GM10248 (cell line): ENCODE measurements around the gene ENKUR.
"Not testable (repeated sequence)": the region's sequence is repeated elsewhere in the genome, so short reads cannot be mapped to it uniquely, and the experiment has no call there.

Experiments
- CTCF ChIA-PET: fragments of 300-600 bp; sonication (Branson Sonifier 250); formaldehyde crosslinking; extraction: SDS; loops from one replicate; lab custom pipeline; 2021; ENCODE audit warnings: antibody characterized with exemption; lab: Yijun Ruan, JAX
- POLR2A ChIA-PET: fragments of 350-650 bp; sonication (Branson Sonifier 250); formaldehyde crosslinking; extraction: SDS; loops from one replicate; lab custom pipeline; 2020; ENCODE audit warnings: antibody characterized with exemption; lab: Yijun Ruan, JAX
- DNase-seq: peaks from one replicate; pipeline ENCODE4 v3.0.0; 2012; ENCODE audit errors: extremely low spot score
- CTCF ChIP-seq: IDR thresholded peaks from 2 replicates; pipeline ENCODE4 v1.5.1; 2012; ENCODE audit warnings: mild to moderate bottlenecking, low read depth; ENCODE audit errors: extremely low read depth, missing control alignments, control extremely low read depth

The ENKUR gene

GRCh38 chr10:25017661-25018060 is 1.7 kb upstream of the ENKUR start:
- TF ChIP-seq CTCF: no peak
- CTCF ChIA-PET: interaction anchor here (0.7 kb wide), 1 partner anchor 400 kb away, joined by 5 read pairs; no protein-coding TSS in a partner anchor
- POLR2A ChIA-PET: no interaction called here
- no peak for DNase-seq

GRCh38 chr10:25017154-25017590 is 1.2 kb upstream of the ENKUR start:
- ChIA-PET CTCF (interaction anchor here (0.7 to 1.4 kb wide), 4 partner anchors 63 to 402 kb away, joined by 3 to 7 read pairs (median 6); no protein-coding TSS in a partner anchor), POLR2A (no interaction called here)
- peak; percentile 20 for DNase-seq
- no peak for TF ChIP-seq CTCF

GRCh38 chr10:25016376-25017153 is 607 bp upstream of the ENKUR start, which contains the start of gene THNSL1:
Gene THNSL1 (plus strand): TSS chr10:25016612. CDS start chr10:25023224, 6,612 bp downstream.
- TF ChIP-seq CTCF: no peak
- CTCF ChIA-PET: interaction anchor here (0.9 to 1.4 kb wide), 4 partner anchors 18 to 401 kb away, joined by 3 to 7 read pairs (median 5); no protein-coding TSS in a partner anchor
- peak; percentile 97 for DNase-seq
- POLR2A ChIA-PET: interaction anchor here (1.0 kb wide), 1 partner anchor 10 kb away, joined by 3 read pairs; no protein-coding TSS in a partner anchor

- TF ChIP-seq CTCF: no peak
- no peak for DNase-seq
- ChIA-PET POLR2A (no interaction called here), CTCF (no interaction called here)
These were observed 1.4 kb downstream of the ENKUR start for GRCh38 chr10:25014579-25014978.

GRCh38 chr10:25011591-25011990 is 4.4 kb downstream of the ENKUR start:
- POLR2A ChIA-PET: interaction anchor here (0.6 kb wide), 1 partner anchor 90 kb away, joined by 4 read pairs; no protein-coding TSS in a partner anchor
- CTCF ChIA-PET: not testable (repeated sequence)

GRCh38 chr10:24998044-24998443 is 17.9 kb downstream of the ENKUR start:
- ChIA-PET CTCF (no interaction called here), POLR2A (no interaction called here)
- DNase-seq: no peak
- TF ChIP-seq CTCF: no peak

More at GRCh38 chr10:25011591-25011990, 4.4 kb downstream of the ENKUR start:
- not testable (repeated sequence) for DNase-seq

GRCh38 chr10:24995072-24995471 is 20.9 kb downstream of the ENKUR start:
- no peak for TF ChIP-seq CTCF
- CTCF ChIA-PET: interaction anchor here (0.9 kb wide), 1 partner anchor 196 kb away, joined by 3 read pairs; no protein-coding TSS in a partner anchor
- no peak for DNase-seq
- POLR2A ChIA-PET: no interaction called here
